MM.1S (cell line): ENCODE measurements around the gene HDGFL3.

Experiments used
- DNase-seq: peaks from one replicate; pipeline ENCODE4 v3.0.0-alpha.2; 2015
- H2AFZ ChIP-seq: fragments of 300-600 bp; sonication (generic); 2 replicates; pipeline ENCODE4 v1.6.0; 2016; ENCODE audit warnings: antibody characterized with exemption, low read length
- H3F3A ChIP-seq: fragments of 300-600 bp; sonication (generic); 2 replicates; pipeline ENCODE4 v1.6.1; 2016; ENCODE audit warnings: mild to moderate bottlenecking, antibody characterized with exemption, low read length, moderate library complexity, mixed read lengths; ENCODE audit not compliant: insufficient read depth
- H3K27ac ChIP-seq: fragments of 300-600 bp; sonication (generic); 2 replicates; pipeline ENCODE4 v1.5.1; 2016; ENCODE audit warnings: mild to moderate bottlenecking, low read length
- H3K27me3 ChIP-seq: fragments of 300-600 bp; sonication (generic); replicated peaks from 2 replicates; pipeline ENCODE4 v1.6.0; 2016; ENCODE audit warnings: low read length; ENCODE audit not compliant: insufficient read depth
- H3K36me3 ChIP-seq: fragments of 300-600 bp; sonication (generic); replicated peaks from 2 replicates; pipeline ENCODE4 v1.6.1; 2016; ENCODE audit warnings: mild to moderate bottlenecking, low read length, mixed read lengths; ENCODE audit not compliant: insufficient read depth
- H3K4me1 ChIP-seq: fragments of 300-600 bp; sonication (generic); 2 replicates; pipeline ENCODE4 v1.6.1; 2016; ENCODE audit warnings: low read length, mixed read lengths
- H3K4me2 ChIP-seq: fragments of 300-600 bp; sonication (generic); 2 replicates; pipeline ENCODE4 v1.6.0; 2016; ENCODE audit warnings: low read depth, low read length
- H3K4me3 ChIP-seq: fragments of 300-600 bp; sonication (generic); 2 replicates; pipeline ENCODE4 v1.5.1; 2016; ENCODE audit warnings: low read length, mixed read lengths
- H3K79me2 ChIP-seq: fragments of 300-600 bp; sonication (generic); 2 replicates; pipeline ENCODE4 v1.6.1; 2016; ENCODE audit warnings: mixed run types, low read length, mixed read lengths
- H3K9ac ChIP-seq: fragments of 300-600 bp; sonication (generic); 2 replicates; pipeline ENCODE4 v1.6.1; 2016; ENCODE audit warnings: low read length, mixed read lengths
- H3K9me2 ChIP-seq: fragments of 300-600 bp; sonication (generic); replicated peaks from 2 replicates; pipeline ENCODE4 v1.6.1; 2016; ENCODE audit warnings: mild to moderate bottlenecking, low read length, mixed read lengths; ENCODE audit not compliant: insufficient read depth
- H3K9me3 ChIP-seq: fragments of 300-600 bp; sonication (generic); replicated peaks from 2 replicates; pipeline ENCODE4 v1.6.1; 2016; ENCODE audit warnings: mild to moderate bottlenecking, low read length, mixed read lengths; ENCODE audit not compliant: insufficient read depth
- H4K20me1 ChIP-seq: fragments of 300-600 bp; sonication (generic); 2 replicates; pipeline ENCODE4 v1.6.1; 2016; ENCODE audit warnings: mild to moderate bottlenecking, low read length, moderate library complexity, mixed read lengths; ENCODE audit not compliant: insufficient read depth
- CTCF ChIP-seq: fragments of 300-600 bp; sonication (generic); IDR thresholded peaks from 2 replicates; pipeline ENCODE4 v1.5.1; 2016; ENCODE audit warnings: antibody characterized with exemption, low read length, mixed read lengths
- EZH2 ChIP-seq: fragments of 300-600 bp; sonication (generic); optimal IDR thresholded peaks from 2 replicates; pipeline ENCODE3; 2017; ENCODE audit warnings: low read depth, mild to moderate bottlenecking, antibody characterized with exemption, low read length, mixed read lengths
- EZH2phosphoT487 ChIP-seq: fragments of 300-600 bp; sonication (generic); IDR thresholded peaks from 2 replicates; pipeline ENCODE4 v1.6.1; 2018; ENCODE audit warnings: antibody characterized with exemption, low read length

The HDGFL3 gene

DNA sequence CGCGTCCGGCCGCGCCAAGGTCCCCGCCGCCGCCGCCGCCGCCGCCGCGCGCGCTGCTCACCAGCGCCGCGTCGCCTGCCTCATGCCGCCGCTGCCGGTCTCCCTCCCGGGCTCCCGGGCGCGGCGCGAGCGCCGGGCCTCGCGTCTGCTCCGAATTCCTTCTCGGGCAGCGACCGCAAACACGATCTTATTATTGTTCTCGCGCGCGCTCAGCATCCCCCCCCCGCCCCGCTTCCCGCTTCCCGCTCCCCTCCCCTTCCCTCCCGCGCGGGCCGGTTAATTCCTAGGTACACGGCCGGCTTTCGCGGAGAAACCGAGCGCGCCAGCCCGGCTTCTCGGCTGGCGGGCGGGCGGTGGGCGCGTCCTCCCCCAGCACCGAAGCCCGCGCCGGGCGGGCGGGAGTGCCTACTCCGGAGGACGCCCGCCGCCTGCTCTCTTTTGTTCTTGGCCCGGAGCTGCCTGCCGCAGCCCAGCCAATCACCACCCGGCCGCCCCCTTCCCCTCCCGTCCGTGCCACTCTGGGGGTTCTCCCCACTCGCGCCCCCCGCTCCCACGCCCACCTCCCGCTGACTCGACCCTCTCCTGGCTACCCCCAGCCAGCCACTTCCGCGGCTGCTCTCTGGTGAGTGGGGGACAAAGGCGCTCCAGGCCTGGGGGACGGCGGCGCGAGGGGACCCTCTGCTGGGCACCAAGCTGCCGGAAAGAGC, at the start of gene HDGFL3:
Gene HDGFL3 (minus strand): TSS at position 164 of the 707 bp plus-strand sequence. CDS start 409 bp downstream, outside the sequence.
- no peak within 1 kb of the TSS for H3K27ac ChIP-seq
- H3F3A ChIP-seq, result no peaks in the 10 kb centered on the region
- H3K9me3 ChIP-seq, result no peaks in the 10 kb centered on the region
- no peaks in the 10 kb centered on the region for H3K9me2 ChIP-seq
- H3K9ac ChIP-seq, result no peak within 1 kb of the TSS
- no peaks in the 10 kb centered on the region for H3K4me1 ChIP-seq
- H2AFZ ChIP-seq, result peak within 1 kb of the TSS; percentile 61
- H3K4me3 ChIP-seq, result peak within 1 kb of the TSS; percentile 58
- H3K4me2 ChIP-seq, result peak within 1 kb of the TSS; percentile 67
- no peaks in the 10 kb centered on the region for H3K36me3 ChIP-seq
- no peaks in the 10 kb centered on the region for H3K79me2 ChIP-seq
- H3K27me3 ChIP-seq, result peaks cover 35% of the 10 kb centered on the region
- TF ChIP-seq CTCF (no peak), EZH2phosphoT487 (no peak), EZH2 (no peak)
- no peaks in the 10 kb centered on the region for H4K20me1 ChIP-seq
- peak; percentile 24 for DNase-seq

DNA sequence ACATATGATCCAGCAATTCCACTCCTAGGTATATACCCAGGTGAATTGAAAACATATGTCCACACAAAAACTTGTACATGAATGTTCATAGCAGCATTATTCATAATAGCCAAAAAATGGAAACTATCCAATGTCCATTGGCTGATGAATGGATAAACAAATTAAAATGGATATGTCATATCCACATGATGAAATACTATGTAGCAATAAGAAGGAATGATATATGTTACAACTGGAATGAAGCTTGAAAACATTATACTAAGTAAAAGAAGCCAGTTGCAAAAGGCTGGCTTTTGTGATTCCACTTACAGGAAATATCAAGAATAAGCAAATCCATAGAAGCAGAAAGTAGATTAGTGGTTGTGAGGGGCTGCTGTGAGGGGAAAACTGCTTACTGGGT, 43.2 kb upstream of the HDGFL3 start:
- no peaks in the 10 kb centered on the region for H3K9me2 ChIP-seq
- no peaks in the 10 kb centered on the region for H3K36me3 ChIP-seq
- no peaks in the 10 kb centered on the region for H3F3A ChIP-seq
- H3K9me3 ChIP-seq, result no peaks in the 10 kb centered on the region
- H3K4me3 ChIP-seq, result no peak overlapping the region
- no peaks in the 10 kb centered on the region for H3K4me1 ChIP-seq
- no peak overlapping the region for H3K4me2 ChIP-seq
- H3K79me2 ChIP-seq, result no peaks in the 10 kb centered on the region
- no peaks in the 10 kb centered on the region for H3K27me3 ChIP-seq
- H2AFZ ChIP-seq, result no peak overlapping the region
- no peak for TF ChIP-seq CTCF
- TF ChIP-seq EZH2phosphoT487, result no peak
- TF ChIP-seq EZH2, result no peak
- H3K27ac ChIP-seq, result no peak overlapping the region
- DNase-seq, result no peak
- H4K20me1 ChIP-seq, result no peaks in the 10 kb centered on the region
- H3K9ac ChIP-seq, result no peak overlapping the region

- no peaks in the 10 kb centered on the region for H3K4me1 ChIP-seq
- H3K79me2 ChIP-seq, result no peaks in the 10 kb centered on the region
- no peak for DNase-seq
- H3K27ac ChIP-seq, result no peak overlapping the region
- no peak overlapping the region for H2AFZ ChIP-seq
- H3K27me3 ChIP-seq, result no peaks in the 10 kb centered on the region
- no peaks in the 10 kb centered on the region for H4K20me1 ChIP-seq
- H3K9me2 ChIP-seq, result no peaks in the 10 kb centered on the region
- no peaks in the 10 kb centered on the region for H3K9me3 ChIP-seq
- no peak overlapping the region for H3K9ac ChIP-seq
- no peaks in the 10 kb centered on the region for H3F3A ChIP-seq
- no peak overlapping the region for H3K4me3 ChIP-seq
- no peaks in the 10 kb centered on the region for H3K36me3 ChIP-seq
- H3K4me2 ChIP-seq, result no peak overlapping the region
- TF ChIP-seq EZH2 (no peak), EZH2phosphoT487 (no peak), CTCF (no peak)
Measured at GRCh38 chr15:83249030-83249343, 41.4 kb upstream of the HDGFL3 start.
